ENCODE measurements around the gene PLGLB1.
"Not testable (repeated sequence)": the region's sequence is repeated elsewhere in the genome, so short reads cannot be mapped to it uniquely, and the experiment has no call there.

Gene PLGLB1

DNA sequence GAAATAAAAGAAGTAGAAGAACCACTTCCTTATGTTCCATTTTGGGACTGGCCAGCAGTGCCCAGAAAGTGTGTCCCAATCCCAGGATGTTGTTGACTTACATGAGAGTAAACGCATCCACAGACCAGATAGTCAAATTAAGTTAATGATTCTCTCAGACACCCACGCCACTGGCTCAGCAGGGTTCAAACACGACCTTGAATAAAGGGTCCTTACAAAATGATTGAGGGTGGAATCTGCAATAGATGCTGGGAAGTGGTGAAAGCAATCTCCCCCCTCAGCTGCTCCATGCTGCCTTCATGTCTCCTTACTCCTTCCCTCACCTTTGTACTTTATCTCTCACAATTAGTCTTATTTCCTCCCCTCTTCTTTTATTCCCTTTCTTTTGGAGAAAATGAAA lies at the start of gene PLGLB1:
Gene PLGLB1, minus strand, starts transcription at position 101 of the 400 bp plus-strand sequence. Its CDS starts 61 bp downstream, at position 40.
- H3K27ac ChIP-seq, result not testable (repeated sequence)

DNA sequence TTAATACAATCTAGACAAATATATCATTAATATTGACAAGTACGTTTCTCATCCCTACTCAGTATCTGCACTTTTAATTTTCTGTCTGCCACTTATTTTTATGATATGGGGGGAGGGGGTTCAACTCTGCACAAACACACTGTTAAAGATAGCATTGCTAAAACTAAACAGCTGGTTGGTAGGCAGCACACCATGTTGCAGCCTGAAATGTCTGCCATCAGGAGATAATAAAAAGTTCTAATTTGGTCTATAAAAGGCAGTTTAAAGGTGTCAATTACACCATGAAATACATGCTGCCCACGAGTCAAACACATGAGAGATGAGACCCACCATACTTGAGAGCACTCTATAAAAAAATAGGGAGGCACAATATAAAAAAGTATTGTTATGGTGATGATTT lies 42.7 kb upstream of the PLGLB1 start:
- not testable (repeated sequence) for H3K27ac ChIP-seq

GRCh38 chr2:87063431-87063830 lies 41.8 kb upstream of the PLGLB1 start:
- not testable (repeated sequence) for H3K27ac ChIP-seq

DNA sequence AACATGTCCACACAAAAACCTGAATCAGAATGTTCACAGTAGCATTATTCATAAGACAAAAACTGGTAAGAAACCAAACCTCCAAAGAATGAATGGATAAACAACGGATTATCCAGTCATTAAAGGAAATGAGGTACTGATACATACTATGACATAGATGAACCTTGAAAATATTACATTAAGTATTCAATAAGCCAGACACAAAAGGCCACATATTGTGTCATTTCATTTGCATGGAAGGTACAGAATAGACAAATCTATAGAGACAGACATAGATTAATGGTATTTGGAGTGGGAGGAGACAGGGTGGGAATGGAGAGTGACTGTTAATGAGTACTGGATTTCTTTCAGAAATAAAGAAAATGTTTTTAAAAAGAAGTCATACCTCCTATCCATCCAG lies 39.9 kb upstream of the PLGLB1 start:
- not testable (repeated sequence) for H3K27ac ChIP-seq

DNA sequence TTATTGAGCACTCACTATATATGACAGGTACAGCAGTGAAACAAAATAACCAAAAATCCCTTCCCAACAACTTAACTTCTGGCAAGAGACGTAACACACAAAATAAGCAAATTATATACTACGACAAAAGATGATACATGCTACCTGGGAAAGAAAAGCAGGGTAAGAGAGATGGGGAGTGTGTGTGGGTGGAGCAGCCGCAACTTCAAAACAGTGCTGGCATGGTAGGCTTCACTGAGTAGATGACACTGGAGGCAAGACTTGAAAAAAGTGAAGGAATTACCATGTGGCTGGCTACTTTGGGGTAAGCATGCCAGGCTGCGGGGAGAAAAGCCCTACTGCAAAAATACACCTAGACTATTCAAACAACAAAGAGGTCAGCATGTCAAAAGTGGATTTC lies 36.0 kb upstream of the PLGLB1 start:
- not testable (repeated sequence) for H3K27ac ChIP-seq

- H3K27ac ChIP-seq, result not testable (repeated sequence)
Observed at GRCh38 chr2:87056843-87057242, 35.2 kb upstream of the PLGLB1 start.

- H3K27ac ChIP-seq, result not testable (repeated sequence)
Observed at GRCh38 chr2:87056435-87056834, 34.8 kb upstream of the PLGLB1 start.

- H3K27ac ChIP-seq, result not testable (repeated sequence)
Observed at GRCh38 chr2:87054375-87054774, 32.7 kb upstream of the PLGLB1 start.

DNA sequence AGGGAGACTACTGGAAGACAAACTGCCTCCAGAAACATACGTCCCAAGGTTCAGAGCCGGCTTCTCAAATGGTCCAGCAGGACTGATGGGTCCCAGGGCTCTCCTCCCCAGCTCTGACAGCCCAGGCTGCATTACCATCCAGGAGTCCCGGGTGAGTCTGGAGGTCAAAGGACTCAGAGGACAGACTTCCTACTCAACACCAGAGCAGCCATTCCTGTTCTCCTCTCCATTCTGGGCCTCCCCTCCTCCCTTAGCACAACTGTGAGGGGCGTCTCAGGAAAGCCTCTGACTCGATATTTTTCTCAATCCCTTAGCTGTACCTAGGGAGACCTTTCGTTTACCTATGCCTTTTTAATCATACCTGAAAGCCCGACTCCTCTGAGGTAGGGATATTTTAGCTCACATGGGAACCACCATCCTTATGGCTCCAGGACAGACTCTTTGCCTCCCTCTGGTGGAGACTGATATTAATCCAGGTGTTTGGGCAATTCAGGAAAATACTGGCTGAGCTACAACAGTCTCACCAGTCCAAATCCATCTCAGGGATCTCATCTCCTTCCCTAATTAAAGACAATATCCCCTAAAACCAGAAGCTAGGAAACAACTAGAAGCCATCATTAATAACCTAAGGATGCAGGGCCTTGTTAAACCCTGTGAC lies 19.8 kb upstream of the PLGLB1 start:
- H3K27ac ChIP-seq, result not testable (repeated sequence)

DNA sequence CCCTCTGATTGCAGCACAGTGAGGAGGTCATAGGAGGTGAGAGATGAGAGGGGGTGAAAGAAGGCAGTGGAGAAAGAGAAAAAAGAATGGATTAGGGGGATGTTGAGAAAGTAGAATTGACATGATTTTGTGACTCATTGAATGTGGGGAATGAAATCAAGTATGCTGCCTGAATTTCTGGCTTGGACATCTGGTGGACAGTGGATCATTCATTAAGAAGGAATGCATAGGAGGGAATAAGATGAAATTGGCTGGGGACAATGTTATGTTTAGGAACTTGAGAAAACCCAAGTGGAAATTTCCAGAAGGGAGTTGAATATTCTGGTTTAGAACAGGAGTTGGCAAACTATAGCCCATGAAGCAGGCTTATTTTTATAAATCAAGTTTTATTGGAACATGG lies 7.0 kb upstream of the PLGLB1 start:
- H3K27ac ChIP-seq, result not testable (repeated sequence)

DNA sequence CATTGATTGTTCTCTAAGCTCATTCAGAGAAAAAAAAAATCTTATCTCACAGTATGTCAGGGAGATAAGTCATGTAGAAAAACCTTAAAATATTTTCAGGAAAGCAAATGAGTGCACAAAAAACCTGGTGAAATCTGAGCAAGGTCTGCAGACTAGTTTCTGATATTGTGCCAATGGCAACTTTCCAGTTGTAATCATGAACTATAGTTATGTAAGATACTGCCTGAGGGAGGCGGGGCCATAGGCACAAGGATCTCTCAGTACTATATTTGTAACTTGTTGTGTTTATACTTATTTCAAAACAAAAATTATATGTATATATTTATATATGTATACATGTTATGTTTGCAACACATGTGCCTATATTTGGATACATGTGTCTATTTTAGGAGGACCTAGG lies 5.2 kb upstream of the PLGLB1 start:
- H3K27ac ChIP-seq, result not testable (repeated sequence)

DNA sequence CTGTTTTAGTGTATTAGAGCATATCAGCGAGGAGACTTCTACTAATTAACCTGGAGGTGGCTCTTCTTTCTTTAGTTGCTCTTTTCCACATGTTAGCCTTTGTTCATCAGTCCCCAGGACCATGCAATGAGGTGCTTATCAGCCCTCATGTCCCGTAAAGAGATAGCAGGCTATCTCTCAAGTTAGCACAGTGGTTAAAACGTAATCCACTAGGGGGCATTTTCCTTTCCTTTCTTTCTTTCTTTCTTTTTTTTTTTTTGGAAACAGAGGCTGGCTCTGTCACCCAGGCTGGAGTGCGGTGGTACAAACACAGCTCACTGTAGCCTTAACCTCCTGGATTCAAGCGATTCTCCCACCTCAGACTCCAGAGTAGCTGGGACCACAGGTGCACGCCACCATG lies 4.3 kb upstream of the PLGLB1 start:
- not testable (repeated sequence) for H3K27ac ChIP-seq

DNA sequence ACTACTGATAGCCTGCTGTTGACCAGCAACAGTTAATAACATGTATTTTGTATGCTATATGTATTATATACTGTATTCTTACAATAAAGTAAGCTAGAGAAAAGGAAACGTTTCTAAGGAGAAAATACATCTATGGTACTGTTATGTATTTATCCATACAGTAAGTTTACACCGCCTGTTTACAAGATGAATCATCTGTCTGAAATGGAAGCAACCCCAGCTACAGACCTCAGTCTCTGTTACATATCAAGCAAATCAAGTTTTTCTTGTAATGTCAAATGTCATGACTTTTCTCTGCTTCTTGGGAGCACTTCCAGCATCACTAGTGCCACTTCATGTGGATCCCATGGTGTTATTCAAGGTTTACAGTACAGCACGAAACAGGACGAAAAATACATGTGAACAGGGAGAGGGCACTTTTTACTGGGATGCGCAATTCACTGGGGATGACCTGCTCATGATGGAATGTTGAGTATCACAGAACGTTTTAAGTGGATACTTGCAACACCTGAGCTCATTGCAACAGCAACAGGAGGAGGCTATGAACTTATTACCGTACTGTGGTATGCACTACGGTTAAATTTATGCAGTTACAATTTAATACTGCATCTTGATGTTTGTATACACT lies 2.5 kb upstream of the PLGLB1 start:
- not testable (repeated sequence) for H3K27ac ChIP-seq

DNA sequence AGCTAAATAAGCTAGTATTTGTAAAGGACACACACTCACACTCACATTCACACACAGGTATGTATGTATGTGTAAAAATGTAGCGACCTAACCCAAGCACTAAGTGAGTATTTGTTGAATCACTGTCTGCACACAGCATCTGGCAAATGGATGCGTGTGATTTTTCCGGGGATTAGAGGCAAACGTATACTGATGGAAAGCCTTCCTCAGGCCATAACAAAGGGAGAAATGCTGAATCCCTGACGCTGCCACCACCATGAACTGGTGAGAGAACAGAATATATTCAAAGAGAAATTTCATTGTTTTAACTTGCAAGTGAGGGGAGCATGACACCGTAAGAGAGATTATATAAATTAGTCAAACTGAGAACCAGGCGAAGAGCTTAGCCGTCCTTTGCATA lies 601 bp downstream of the PLGLB1 start:
- not testable (repeated sequence) for H3K27ac ChIP-seq

DNA sequence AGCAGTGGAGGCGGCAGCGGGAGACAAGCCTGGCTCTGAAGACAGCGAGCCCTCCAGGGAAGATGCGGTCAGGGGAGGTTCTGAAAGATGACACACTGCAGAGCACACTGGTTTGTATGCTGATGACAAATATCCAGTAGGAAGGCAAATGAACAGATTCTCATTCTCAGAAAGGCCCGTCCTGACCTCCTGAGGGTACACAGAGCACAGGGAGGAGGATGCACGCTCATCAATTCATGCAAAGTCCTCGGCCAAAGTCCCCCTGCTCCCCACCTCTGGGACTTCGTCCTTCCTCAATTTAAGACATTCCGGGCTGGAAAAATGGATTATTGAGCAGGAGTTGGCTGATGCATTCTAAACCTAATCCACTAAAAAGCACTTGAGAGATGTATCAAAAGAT lies 2.6 kb downstream of the PLGLB1 start:
- not testable (repeated sequence) for H3K27ac ChIP-seq

GRCh38 chr2:87014489-87015169 lies 7.0 kb downstream of the PLGLB1 start:
- H3K27ac ChIP-seq, result not testable (repeated sequence)

- not testable (repeated sequence) for H3K27ac ChIP-seq
Observed at GRCh38 chr2:87004398-87004797, 17.2 kb downstream of the PLGLB1 start.

Data from C4-2B (cell line).